H1 (cell line): ENCODE results near the gene MAP2K7. TPM values are rescaled to one million over a fixed set of nuclear protein-coding genes. Genes with fewer than 3 reads are reported as not detected.

Source experiments
- CTCF ChIA-PET: fragments of 300-600 bp; sonication (Branson Sonifier 250); formaldehyde crosslinking; loops from one replicate; lab custom pipeline; 2021; ENCODE audit not compliant: partially characterized antibody; lab: Charles Lee
- POLR2A ChIA-PET: fragments of 300-600 bp; sonication (Branson Sonifier 250); formaldehyde crosslinking; loops from one replicate; lab custom pipeline; 2021; ENCODE audit warnings: inconsistent platforms; ENCODE audit not compliant: partially characterized antibody; lab: Charles Lee
- DNase-seq, 2 experiments: peaks; one replicate each; pipeline versions ENCODE4 v3.0.0 to v3.0.0-alpha.2; 2010 to 2022; ENCODE audit warnings: low spot score in 2 of 2, low read depth in 1 of 2, mixed read lengths in 1 of 2
- FAIRE-seq: peaks from 2 replicates; lab custom pipeline; 2011; peaks lifted over from hg19 to GRCh38; lab: Jason Lieb, UNC
- H2AFZ ChIP-seq: 2 replicates; pipeline ENCODE4 v1.8.1; 2012; ENCODE audit warnings: low read length, inconsistent platforms
- H2AK5ac ChIP-seq: 2 replicates; pipeline ENCODE4 v1.6.1; 2013; ENCODE audit warnings: low read depth, low read length
- H2BK120ac ChIP-seq: replicated peaks from 2 replicates; pipeline ENCODE3; 2013; ENCODE audit warnings: low read depth, low read length, inconsistent platforms
- H2BK12ac ChIP-seq: 2 replicates; pipeline ENCODE4 v1.6.1; 2013; ENCODE audit warnings: low read depth, low read length
- H2BK15ac ChIP-seq: 2 replicates; pipeline ENCODE4 v1.6.1; 2013; ENCODE audit warnings: low read length
- H2BK20ac ChIP-seq: 2 replicates; pipeline ENCODE4 v1.6.1; 2013; ENCODE audit warnings: low read length
- H2BK5ac ChIP-seq: 2 replicates; pipeline ENCODE4 v1.6.1; 2013; ENCODE audit warnings: low read depth, low read length
- H3K14ac ChIP-seq: 2 replicates; pipeline ENCODE4 v1.6.1; 2013; ENCODE audit warnings: inconsistent platforms; ENCODE audit not compliant: insufficient read length
- H3K18ac ChIP-seq: 2 replicates; pipeline ENCODE4 v1.6.1; 2013; ENCODE audit warnings: low read length; ENCODE audit errors: extremely low read depth
- H3K23ac ChIP-seq: 2 replicates; pipeline ENCODE4 v1.6.1; 2013; ENCODE audit warnings: inconsistent platforms; ENCODE audit not compliant: insufficient read length
- H3K23me2 ChIP-seq: 2 replicates; pipeline ENCODE4 v1.6.1; 2013; ENCODE audit warnings: low read depth, low read length
- H3K27ac ChIP-seq: 2 replicates; pipeline ENCODE4 v1.6.1; 2011; ENCODE audit warnings: low read depth, low read length, inconsistent platforms
- H3K27me3 ChIP-seq, 4 experiments: replicated peaks in 1 of 4; 1 replicate in 1 of 4; 2 replicates in 3 of 4; pipeline versions ENCODE4 v1.6.1 to v1.8.1; 2011 to 2013; ENCODE audit warnings: low read length in 3 of 4, mild to moderate bottlenecking in 3 of 4, inconsistent platforms in 2 of 4, mixed read lengths in 2 of 4, moderate library complexity in 1 of 4; ENCODE audit not compliant: control insufficient read depth in 3 of 4, insufficient read depth in 3 of 4; ENCODE audit errors: extremely low read depth in 1 of 4
- H3K36me3 ChIP-seq, 4 experiments: 2 replicates each; pipeline versions ENCODE4 v1.6.1 to v1.8.1; 2011 to 2013; ENCODE audit warnings: mild to moderate bottlenecking in 4 of 4, low read length in 3 of 4, moderate library complexity in 2 of 4, control low read depth in 1 of 4, inconsistent platforms in 1 of 4; ENCODE audit not compliant: insufficient read depth in 4 of 4, control insufficient read depth in 2 of 4
- H3K4ac ChIP-seq: replicated peaks from 2 replicates; pipeline ENCODE3; 2013; ENCODE audit warnings: low read length, low read depth, mixed read lengths, inconsistent platforms; ENCODE audit not compliant: insufficient read length
- H3K4me1 ChIP-seq, 4 experiments: replicated peaks in 1 of 4; 1 replicate in 1 of 4; 2 replicates in 3 of 4; pipeline versions ENCODE4 v1.6.1 to v1.8.1; 2011 to 2013; ENCODE audit warnings: low read length in 3 of 4, inconsistent platforms in 2 of 4, mixed read lengths in 1 of 4; ENCODE audit not compliant: insufficient read depth in 4 of 4, control insufficient read depth in 3 of 4
- H3K4me2 ChIP-seq, 2 experiments: 2 replicates each; pipeline versions ENCODE4 v1.6.1 to v1.8.1; 2011 to 2013; ENCODE audit warnings: low read depth in 2 of 2, low read length in 2 of 2, control low read depth in 1 of 2, inconsistent platforms in 1 of 2, mild to moderate bottlenecking in 1 of 2; ENCODE audit not compliant: insufficient read depth in 1 of 2
- H3K4me3 ChIP-seq, 4 experiments: fragments of 200-600, 300-600 bp in 1 of 4; sonication (generic), shearing (Covaris generic), sonication (Bioruptor Twin) in 1 of 4; 2 replicates each; pipeline versions ENCODE4 v1.5.1 to v1.8.1; 2011 to 2016; ENCODE audit warnings: low read length in 4 of 4, low read depth in 3 of 4, control low read depth in 2 of 4, inconsistent platforms in 2 of 4, mild to moderate bottlenecking in 2 of 4, mixed read lengths in 1 of 4, moderate library complexity in 1 of 4; ENCODE audit not compliant: insufficient read depth in 2 of 4; ENCODE audit errors: extremely low read depth in 1 of 4
- H3K56ac ChIP-seq: replicated peaks from 2 replicates; pipeline ENCODE3; 2013; ENCODE audit warnings: low read depth, mild to moderate bottlenecking, mixed read lengths, low read length, inconsistent platforms; ENCODE audit not compliant: insufficient read length
- H3K79me1 ChIP-seq: 2 replicates; pipeline ENCODE4 v1.6.1; 2013; ENCODE audit warnings: low read depth, low read length, control low read depth
- H3K79me2 ChIP-seq, 2 experiments: 2 replicates each; pipeline versions ENCODE4 v1.6.1 to v1.8.1; 2012 to 2013; ENCODE audit warnings: low read length in 2 of 2, mild to moderate bottlenecking in 2 of 2, inconsistent platforms in 1 of 2; ENCODE audit not compliant: insufficient read depth in 2 of 2, control insufficient read depth in 1 of 2
- H3K9ac ChIP-seq, 4 experiments: replicated peaks in 1 of 4; 1 replicate in 1 of 4; 2 replicates in 3 of 4; pipeline versions ENCODE4 v1.6.1 to v1.8.1; 2011 to 2013; ENCODE audit warnings: low read depth in 3 of 4, low read length in 3 of 4, control low read depth in 2 of 4, mild to moderate bottlenecking in 2 of 4, moderate library complexity in 2 of 4, inconsistent platforms in 1 of 4; ENCODE audit errors: extremely low read depth in 1 of 4
- H3K9me3 ChIP-seq, 2 experiments: 2 replicates each; pipeline versions ENCODE4 v1.6.1 to v1.8.1; 2012 to 2013; ENCODE audit warnings: mild to moderate bottlenecking in 2 of 2, moderate library complexity in 2 of 2, control low read depth in 1 of 2, inconsistent platforms in 1 of 2, low read depth in 1 of 2, low read length in 1 of 2, mixed read lengths in 1 of 2; ENCODE audit not compliant: insufficient read depth in 2 of 2
- H4K20me1 ChIP-seq, 2 experiments: replicated peaks in 1 of 2; 2 replicates each; pipeline versions ENCODE3 to v1.8.1; 2011 to 2013; ENCODE audit warnings: inconsistent platforms in 2 of 2, low read length in 2 of 2, mild to moderate bottlenecking in 1 of 2; ENCODE audit not compliant: insufficient read depth in 2 of 2, control insufficient read depth in 1 of 2
- H4K5ac ChIP-seq: 2 replicates; pipeline ENCODE4 v1.6.1; 2013; ENCODE audit warnings: low read length, low read depth, mixed read lengths, inconsistent platforms; ENCODE audit not compliant: insufficient read length
- H4K8ac ChIP-seq: 2 replicates; pipeline ENCODE4 v1.8.0; 2013; ENCODE audit warnings: mild to moderate bottlenecking, moderate library complexity, low read length, inconsistent platforms; ENCODE audit not compliant: insufficient read depth; ENCODE audit errors: extremely low read depth
- H4K91ac ChIP-seq: replicated peaks from 2 replicates; pipeline ENCODE3; 2013; ENCODE audit warnings: low read length, mixed read lengths, inconsistent platforms; ENCODE audit not compliant: insufficient read length
- CHD2 ChIP-seq: IDR thresholded peaks from 2 replicates; pipeline ENCODE4 v1.6.1; 2012; ENCODE audit warnings: low read length, improper control_type of control experiment
- CTCF ChIP-seq, 3 experiments: IDR thresholded peaks; 1 replicate in 2 of 3; 2 replicates in 1 of 3; pipeline versions ENCODE4 v1.5.1 to v1.6.1; 2011; ENCODE audit warnings: low read length in 3 of 3, mild to moderate bottlenecking in 3 of 3, inconsistent platforms in 2 of 3, low read depth in 1 of 3, moderate library complexity in 1 of 3; ENCODE audit not compliant: insufficient read depth in 1 of 3; ENCODE audit errors: control extremely low read depth in 1 of 3
- WGBS, 2 experiments: shearing (Covaris generic) in 1 of 2; methylation state at CpG; one replicate each; pipeline versions ENCODE4 v1.1.6 to v1.1.7; 2013 to 2015; ENCODE audit warnings: low lambda C conversion rate in 2 of 2, mixed read lengths in 2 of 2, inconsistent platforms in 1 of 2, low coverage in 1 of 2, missing lambda C conversion rate in 1 of 2; ENCODE audit not compliant: insufficient replicate concordance in 2 of 2, insufficient coverage in 1 of 2, insufficient read length in 1 of 2; ENCODE audit errors: extremely low coverage in 1 of 2, missing lambda C conversion rate in 1 of 2; 5-methylcytosine and 5-hydroxymethylcytosine counted together
- polyA plus RNA-seq, 7 experiments: library from polyadenylated mRNA; depleted of rRNA in 3 of 7; stranded (reverse) in 5 of 7; unstranded in 2 of 7; fragments of >200 nt in 5 of 7; fragments of 200-250 nt in 2 of 7; gene quantifications; 1 replicate in 5 of 7; 2 replicates in 1 of 7; 4 replicates in 1 of 7; pipeline versions ENCODE4 v1.2.1 to v1.2.3, GENCODE V29; 2011 to 2013; ENCODE audit warnings: missing spikeins in 2 of 7, mixed read lengths in 2 of 7
- total RNA-seq: library from RNA; stranded (reverse); fragmentation: NEBNext Ultra II Directional; extraction: Animal tissue kit (Norgen Biotek cat#: 25700); gene quantifications from 2 replicates; pipeline ENCODE4 v1.2.1, GENCODE V29; 2021

MAP2K7 gene
- total and polyA plus RNA-seq, 2 of the 8 experiments (the other 6 are each of a cell fraction or from before 2014, with no cell fraction given), result 8.9 to 38.3 TPM

- H2BK20ac ChIP-seq, result no peak overlapping the region
- no peak overlapping the region for H4K8ac ChIP-seq
- H3K4me2 ChIP-seq, result no peak overlapping the region; a peak in 1 of 4 replicates
- H3K79me1 ChIP-seq, result no peaks in the 10 kb centered on the region
- no peaks in the 10 kb centered on the region for H3K79me2 ChIP-seq
- no peak overlapping the region for H2AK5ac ChIP-seq
- no peak overlapping the region for H3K4me3 ChIP-seq
- POLR2A ChIA-PET, result interaction anchor here (0.6 to 10.6 kb wide), 8 partner anchors 8 to 281 kb away, joined by 3 to 106 read pairs (median 8); partner anchors contain the start of genes MAP2K7 and TIMM44
- no peak overlapping the region for H3K23ac ChIP-seq
- H4K5ac ChIP-seq, result no peak overlapping the region
- TF ChIP-seq CHD2 (no peak), CTCF (IDR thresholded peaks at IDR 0.05; ENCODE audit: control extremely low read depth in 1 of 3, insufficient read depth in 1 of 3, low read depth in 1 of 3, low read length in 3 of 3) (peak; percentile 5 to 36 (median 21); a peak in 2 of 4 replicates)
- TF ChIP-seq, all 59 proteins: peak for 1
- no peak overlapping the region for H2BK12ac ChIP-seq
- H3K9me3 ChIP-seq, result no peaks in the 10 kb centered on the region
- no peak overlapping the region for H3K9ac ChIP-seq
- no peak for DNase-seq
- no peak overlapping the region for H3K14ac ChIP-seq
- H4K20me1 ChIP-seq, result peaks cover 10 to 15% of the 10 kb centered on the region in 2 experiments
- no peak overlapping the region for H2BK15ac ChIP-seq
- no peak overlapping the region for H3K27ac ChIP-seq
- H3K4me1 ChIP-seq, result peaks cover 0 to 25% (median 12%) of the 10 kb centered on the region in 4 experiments; a peak in 5 of 7 replicates
- H3K4ac ChIP-seq, result no peak overlapping the region
- peaks cover 0 to 3% (median 0%) of the 10 kb centered on the region in 4 experiments; a peak in 2 of 8 replicates for H3K36me3 ChIP-seq
- no peak overlapping the region for H2BK5ac ChIP-seq
- H3K18ac ChIP-seq, result no peak overlapping the region
- H3K27me3 ChIP-seq, result peaks cover 5 to 18% (median 16%) of the 10 kb centered on the region in 4 experiments; a peak in 6 of 7 replicates
- no peak overlapping the region for H2BK120ac ChIP-seq
- no peak overlapping the region for H3K56ac ChIP-seq
- CTCF ChIA-PET, result interaction anchor here (0.6 to 9.0 kb wide), 11 partner anchors 13 to 130 kb away, joined by 3 to 112 read pairs (median 4); partner anchors contain the start of genes CCL25, PRR36 and TIMM44
- H2AFZ ChIP-seq, result no peak overlapping the region
- H3K23me2 ChIP-seq, result peaks cover 20% of the 10 kb centered on the region
- no peak overlapping the region for H4K91ac ChIP-seq
- FAIRE-seq, result no peak
- 93% methylated on average over 31 of the region's 31 CpGs; no CpG with 5 or more reads in 1 of the 2 experiments for WGBS, 2 experiments
Measured at GRCh38 chr19:7921967-7922835, 18.5 kb downstream of the MAP2K7 start.
